K562 (cell line): Measurements from ENCODE around the gene CCDC28B. TPM values are rescaled to one million over a fixed set of nuclear protein-coding genes. Genes with fewer than 3 reads are reported as not detected.

Experiments
- DPF2 ChIP-seq: fragments of 450-650 bp; IDR thresholded peaks from 2 replicates; pipeline ENCODE4 v1.6.1; 2016
- E2F6 ChIP-seq, 2 experiments: IDR thresholded peaks; 2 replicates each; pipeline ENCODE4 v1.6.1; 2011; ENCODE audit warnings: borderline replicate concordance in 1 of 2, control low read depth in 1 of 2, low read depth in 1 of 2, low read length in 1 of 2, mild to moderate bottlenecking in 1 of 2, mixed read lengths in 1 of 2, moderate library complexity in 1 of 2; ENCODE audit not compliant: insufficient read depth in 1 of 2, insufficient read length in 1 of 2, poor library complexity in 1 of 2, severe bottlenecking in 1 of 2; ENCODE audit errors: extremely low read depth in 1 of 2
- KAT7 ChIP-seq: sonication (generic); formaldehyde crosslinking; IDR thresholded peaks from 2 replicates; pipeline ENCODE4 v1.8.0; 2022; ENCODE audit warnings: missing genetic modification reagents, mild to moderate bottlenecking, borderline replicate concordance
- PRDM10 ChIP-seq: fragments of 450-650 bp; IDR thresholded peaks from 2 replicates; pipeline ENCODE4 v1.6.1; 2018; ENCODE audit not compliant: partially characterized antibody
- STAT5A ChIP-seq: IDR thresholded peaks from 2 replicates; pipeline ENCODE4 v1.6.1; 2012; ENCODE audit warnings: low read length, inconsistent platforms, borderline replicate concordance
- TAF1 ChIP-seq: IDR thresholded peaks from 2 replicates; pipeline ENCODE4 v1.6.1; 2011; ENCODE audit warnings: mild to moderate bottlenecking, low read length, moderate library complexity; ENCODE audit not compliant: insufficient read depth, control insufficient read depth, severe bottlenecking; ENCODE audit errors: extremely low read depth
- TFAP4 ChIP-seq: sonication (generic); formaldehyde crosslinking; IDR thresholded peaks from 2 replicates; pipeline ENCODE4 v1.8.0; 2022; ENCODE audit warnings: missing genetic modification reagents, mild to moderate bottlenecking, moderate library complexity, borderline replicate concordance
- ZNF449 ChIP-seq: fragments of 250-450 bp; sonication (Bioruptor Pico); IDR thresholded peaks from 2 replicates; pipeline ENCODE4 v1.8.0; 2022; ENCODE audit warnings: moderate library complexity, mild to moderate bottlenecking, inconsistent platforms
- ZNF507 ChIP-seq: conservative IDR thresholded peaks from 2 replicates; pipeline ENCODE4 v1.6.1; 2017; ENCODE audit warnings: missing genetic modification characterization, missing compliant biosample characterization
- polyA plus RNA-seq, 8 experiments: library from polyadenylated mRNA; depleted of rRNA in 4 of 8; stranded (reverse) in 5 of 8; unstranded in 3 of 8; fragments of >200 nt; fragmentation: Nextera tagmentation in 2 of 8; fragmentation: Illumina TruSeq in 1 of 8; extraction: Ambion mirVana in 2 of 8; extraction: Trizol in 1 of 8; gene quantifications; 2 replicates each; pipeline versions ENCODE4 v1.2.1 to v1.2.3, GENCODE V29; 2011 to 2014; ENCODE audit warnings: inconsistent platforms in 1 of 8, missing spikeins in 1 of 8
- total RNA-seq, 7 experiments: library from RNA; depleted of rRNA in 6 of 7; stranded (reverse); fragments of >200 nt in 6 of 7; fragmentation: Illumina TruSeq in 2 of 7; extraction: Trizol in 2 of 7; gene quantifications; 2 replicates each; pipeline versions ENCODE4 v1.2.1 to v1.2.3, GENCODE V29; 2011 to 2021; ENCODE audit warnings: low replicate concordance in 1 of 7
- TF ChIP-seq, protein P1 (sequence below): fragments of 250-450 bp; sonication (Bioruptor Pico); IDR thresholded peaks from 2 replicates; pipeline ENCODE4 v1.4.0; 2020

CCDC28B gene
- total and polyA plus RNA-seq, 9 of the 15 experiments (the other 6 are each of a cell fraction or from before 2014, with no cell fraction given) = 5.7 to 54.5 (median 31.7) TPM

DNA sequence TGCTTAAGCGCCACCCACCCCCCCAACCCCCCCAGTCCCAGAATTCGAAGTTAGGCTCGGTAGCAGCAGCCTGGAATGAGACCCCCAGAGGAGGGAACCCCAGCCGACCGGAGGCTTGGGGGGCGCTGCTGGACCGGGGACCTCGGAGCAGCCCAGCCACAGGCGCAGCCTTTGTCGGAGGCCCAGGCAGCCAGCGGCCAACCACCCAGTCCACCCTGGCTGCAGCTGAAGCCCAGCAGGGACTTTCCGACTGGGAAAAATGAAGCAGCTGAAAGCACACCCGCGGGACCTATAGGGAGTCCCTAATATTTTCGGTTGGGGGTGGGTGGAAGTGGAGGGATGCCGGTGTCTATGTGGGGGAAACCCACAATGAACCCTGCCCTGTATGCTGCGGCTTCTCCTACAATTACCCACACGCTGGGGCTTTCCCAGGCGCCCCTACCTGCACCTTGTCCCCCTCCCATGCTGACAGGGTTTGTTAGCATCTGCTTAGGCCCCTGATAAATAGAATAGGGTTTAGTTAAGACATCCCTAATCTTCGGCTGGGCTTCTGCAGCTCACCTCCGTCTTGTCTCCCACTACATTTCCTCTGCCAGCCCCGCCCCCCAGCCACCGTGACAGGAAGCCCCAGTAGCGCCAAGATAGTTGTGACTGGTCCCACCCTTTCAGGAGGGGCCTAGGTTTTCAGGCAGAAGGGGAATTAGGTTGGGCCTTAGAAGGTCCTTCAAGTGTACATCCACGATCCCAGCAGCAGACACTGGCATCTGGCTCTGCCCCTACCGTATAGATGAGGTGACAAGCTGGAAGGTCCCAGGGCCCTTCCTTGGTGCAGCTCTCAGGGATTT lies 838 bp downstream of the CCDC28B start (continued):
- TF ChIP-seq STAT5A (0 out of 2 replicates have a peak, but pooled peaks have one; percentile 21), ZNF449 (peak; percentile 84; the same call in 1 of the 2 replicates), DPF2 (0 out of 2 replicates have a peak, but pooled peaks have one; percentile 36), KAT7 (CRISPR knock-in tag) (0 out of 2 replicates have a peak, but pooled peaks have one; percentile 62), TAF1 (peak; percentile 73), TFAP4 (CRISPR knock-in tag) (peak; percentile 30; the same call in 1 of the 2 replicates), PRDM10 (peak; percentile 67), E2F6 (IDR thresholded peaks at IDR 0.05; ENCODE audit: borderline replicate concordance in 1 of 2, extremely low read depth in 1 of 2, insufficient read depth in 1 of 2, insufficient read length in 1 of 2, low read depth in 1 of 2, low read length in 1 of 2, poor library complexity in 1 of 2, severe bottlenecking in 1 of 2) (peak in 1 of 2 experiments; percentile 46), ZNF507 (tag) (no peak)
- TF ChIP-seq, protein P1, sequence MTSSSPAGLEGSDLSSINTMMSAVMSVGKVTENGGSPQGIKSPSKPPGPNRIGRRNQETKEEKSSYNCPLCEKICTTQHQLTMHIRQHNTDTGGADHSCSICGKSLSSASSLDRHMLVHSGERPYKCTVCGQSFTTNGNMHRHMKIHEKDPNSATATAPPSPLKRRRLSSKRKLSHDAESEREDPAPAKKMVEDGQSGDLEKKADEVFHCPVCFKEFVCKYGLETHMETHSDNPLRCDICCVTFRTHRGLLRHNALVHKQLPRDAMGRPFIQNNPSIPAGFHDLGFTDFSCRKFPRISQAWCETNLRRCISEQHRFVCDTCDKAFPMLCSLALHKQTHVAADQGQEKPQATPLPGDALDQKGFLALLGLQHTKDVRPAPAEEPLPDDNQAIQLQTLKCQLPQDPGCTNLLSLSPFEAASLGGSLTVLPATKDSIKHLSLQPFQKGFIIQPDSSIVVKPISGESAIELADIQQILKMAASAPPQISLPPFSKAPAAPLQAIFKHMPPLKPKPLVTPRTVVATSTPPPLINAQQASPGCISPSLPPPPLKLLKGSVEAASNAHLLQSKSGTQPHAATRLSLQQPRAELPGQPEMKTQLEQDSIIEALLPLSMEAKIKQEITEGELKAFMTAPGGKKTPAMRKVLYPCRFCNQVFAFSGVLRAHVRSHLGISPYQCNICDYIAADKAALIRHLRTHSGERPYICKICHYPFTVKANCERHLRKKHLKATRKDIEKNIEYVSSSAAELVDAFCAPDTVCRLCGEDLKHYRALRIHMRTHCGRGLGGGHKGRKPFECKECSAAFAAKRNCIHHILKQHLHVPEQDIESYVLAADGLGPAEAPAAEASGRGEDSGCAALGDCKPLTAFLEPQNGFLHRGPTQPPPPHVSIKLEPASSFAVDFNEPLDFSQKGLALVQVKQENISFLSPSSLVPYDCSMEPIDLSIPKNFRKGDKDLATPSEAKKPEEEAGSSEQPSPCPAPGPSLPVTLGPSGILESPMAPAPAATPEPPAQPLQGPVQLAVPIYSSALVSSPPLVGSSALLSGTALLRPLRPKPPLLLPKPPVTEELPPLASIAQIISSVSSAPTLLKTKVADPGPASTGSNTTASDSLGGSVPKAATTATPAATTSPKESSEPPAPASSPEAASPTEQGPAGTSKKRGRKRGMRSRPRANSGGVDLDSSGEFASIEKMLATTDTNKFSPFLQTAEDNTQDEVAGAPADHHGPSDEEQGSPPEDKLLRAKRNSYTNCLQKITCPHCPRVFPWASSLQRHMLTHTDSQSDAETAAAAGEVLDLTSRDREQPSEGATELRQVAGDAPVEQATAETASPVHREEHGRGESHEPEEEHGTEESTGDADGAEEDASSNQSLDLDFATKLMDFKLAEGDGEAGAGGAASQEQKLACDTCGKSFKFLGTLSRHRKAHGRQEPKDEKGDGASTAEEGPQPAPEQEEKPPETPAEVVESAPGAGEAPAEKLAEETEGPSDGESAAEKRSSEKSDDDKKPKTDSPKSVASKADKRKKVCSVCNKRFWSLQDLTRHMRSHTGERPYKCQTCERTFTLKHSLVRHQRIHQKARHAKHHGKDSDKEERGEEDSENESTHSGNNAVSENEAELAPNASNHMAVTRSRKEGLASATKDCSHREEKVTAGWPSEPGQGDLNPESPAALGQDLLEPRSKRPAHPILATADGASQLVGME (CRISPR knock-in tag) = 0 out of 2 replicates have a peak, but pooled peaks have one; percentile 54
